SK-N-MC (cell line): ENCODE measurements around the gene TNIK.

Source experiments
- EZH2 ChIP-seq: fragments of 200-600 bp; sonication (generic); IDR thresholded peaks from one replicate; pipeline ENCODE4 v1.6.1; 2017; ENCODE audit warnings: antibody characterized with exemption
- FOXP2 ChIP-seq: optimal IDR thresholded peaks from 2 replicates; pipeline ENCODE3; 2011; ENCODE audit warnings: mild to moderate bottlenecking, moderate library complexity; ENCODE audit not compliant: insufficient read depth; ENCODE audit errors: extremely low read length, control extremely low read depth
- POLR2AphosphoS5 ChIP-seq: IDR thresholded peaks from 2 replicates; pipeline ENCODE4 v1.6.1; 2012; ENCODE audit warnings: mild to moderate bottlenecking, low read depth, low read length, borderline replicate concordance

GRCh38 chr3:171378586-171378985 is 81.6 kb downstream of the TNIK start:
- TF ChIP-seq POLR2AphosphoS5, result no peak
- no peak for TF ChIP-seq EZH2
- TF ChIP-seq FOXP2, result no peak
